Stimulated activated naive CD8-positive, alpha-beta T cell treated with anti-CD3 and anti-CD28 coated beads, Interleukin-15, Interleukin-2, amounts not matched to agents 100 U/mL and 50 U/mL, for 24 hours (primary cell): Measurements from ENCODE around the gene SEMA7A.

Source experiments
- ATAC-seq: fragments of 150-1000 bp; cut with Tn5 transposase; one replicate; pipeline ENCODE4 v1.10.0; 2021
- DNase-seq: peaks from one replicate; pipeline ENCODE4 v3.0.0; 2021

Gene SEMA7A

GRCh38 chr15:74415966-74416916, 17.5 kb downstream of the SEMA7A start:
- no peak for ATAC-seq
- no peak for DNase-seq

- DNase-seq (no peak), ATAC-seq (no peak)
Measured at GRCh38 chr15:74414603-74415338, 19.0 kb downstream of the SEMA7A start.

GRCh38 chr15:74414081-74414580, 19.6 kb downstream of the SEMA7A start:
- ATAC-seq (no peak), DNase-seq (no peak)

GRCh38 chr15:74413350-74414080, 20.2 kb downstream of the SEMA7A start:
- ATAC-seq, result no peak
- no peak for DNase-seq

GRCh38 chr15:74412159-74412558, 21.6 kb downstream of the SEMA7A start:
- no peak for ATAC-seq
- no peak for DNase-seq

- no peak for DNase-seq
- no peak for ATAC-seq
Measured at GRCh38 chr15:74411686-74412085, 22.1 kb downstream of the SEMA7A start.

GRCh38 chr15:74410502-74410901, 23.3 kb downstream of the SEMA7A start:
- no peak for DNase-seq
- ATAC-seq, result no peak

- no peak for DNase-seq
- no peak for ATAC-seq
Measured at GRCh38 chr15:74409225-74409624, 24.5 kb downstream of the SEMA7A start.

- DNase-seq (no peak), ATAC-seq (no peak)
Measured at GRCh38 chr15:74408815-74409214, 24.9 kb downstream of the SEMA7A start.

GRCh38 chr15:74408385-74408784, 25.4 kb downstream of the SEMA7A start:
- DNase-seq (no peak), ATAC-seq (no peak)

- ATAC-seq (no peak), DNase-seq (no peak)
Measured at GRCh38 chr15:74406992-74407705, 26.6 kb downstream of the SEMA7A start.

- ATAC-seq (no peak), DNase-seq (no peak)
Measured at GRCh38 chr15:74406517-74406916, 27.2 kb downstream of the SEMA7A start.

- DNase-seq (no peak), ATAC-seq (no peak)
Measured at GRCh38 chr15:74405823-74406222, 27.9 kb downstream of the SEMA7A start.

- ATAC-seq (no peak), DNase-seq (peak; percentile 60)
Measured at GRCh38 chr15:74403991-74404563, 29.7 kb downstream of the SEMA7A start.

GRCh38 chr15:74403588-74403919, 30.2 kb downstream of the SEMA7A start:
- no peak for DNase-seq

GRCh38 chr15:74402873-74403587, 30.7 kb downstream of the SEMA7A start:
- peak; percentile 78 for ATAC-seq
- DNase-seq, result peak; percentile 91

More at GRCh38 chr15:74403588-74403919, 30.2 kb downstream of the SEMA7A start:
- no peak for ATAC-seq

GRCh38 chr15:74402337-74402841, 31.4 kb downstream of the SEMA7A start:
- DNase-seq, result peak; percentile 66
- ATAC-seq, result peak; percentile 4

GRCh38 chr15:74400915-74401757, 32.6 kb downstream of the SEMA7A start:
- DNase-seq (peak; percentile 55), ATAC-seq (peak; percentile 1)

- no peak for DNase-seq
- no peak for ATAC-seq
Measured at GRCh38 chr15:74400313-74400860, 33.4 kb downstream of the SEMA7A start.
